Duodenal mucosa (tissue), 2 donors: ENCODE data around the gene UBE3B.
"Not testable (repeated sequence)": the region's sequence is repeated elsewhere in the genome, so short reads cannot be mapped to it uniquely, and the experiment has no call there.

Experiments
- H3K27ac ChIP-seq: one replicate; pipeline ENCODE4 v1.7.0; 2013; ENCODE audit warnings: low read depth, low read length
- H3K27me3 ChIP-seq, 2 donors: one replicate each; pipeline ENCODE4 v1.7.0; 2013; ENCODE audit warnings: low read length in 2 of 2, control low read depth in 1 of 2; ENCODE audit not compliant: insufficient read depth in 2 of 2, control insufficient read depth in 1 of 2
- H3K36me3 ChIP-seq, 2 donors: one replicate each; pipeline ENCODE4 v1.7.0; 2013; ENCODE audit warnings: low read length in 2 of 2, control low read depth in 1 of 2; ENCODE audit not compliant: insufficient read depth in 2 of 2, control insufficient read depth in 1 of 2
- H3K4me1 ChIP-seq, 2 donors: one replicate each; pipeline ENCODE4 v1.7.0; 2013; ENCODE audit warnings: low read length in 2 of 2, control low read depth in 1 of 2; ENCODE audit not compliant: insufficient read depth in 2 of 2, control insufficient read depth in 1 of 2
- H3K4me3 ChIP-seq, 2 donors: one replicate each; pipeline ENCODE4 v1.7.0; 2013; ENCODE audit warnings: low read length in 2 of 2, low read depth in 1 of 2
- H3K9ac ChIP-seq, 2 donors: one replicate each; pipeline ENCODE4 v1.7.0; 2013; ENCODE audit warnings: low read length in 2 of 2, low read depth in 1 of 2
- H3K9me3 ChIP-seq, 2 donors: one replicate each; pipeline ENCODE4 v1.7.0; 2013; ENCODE audit warnings: low read length in 2 of 2, control low read depth in 1 of 2; ENCODE audit not compliant: control insufficient read depth in 1 of 2

The UBE3B gene

DNA sequence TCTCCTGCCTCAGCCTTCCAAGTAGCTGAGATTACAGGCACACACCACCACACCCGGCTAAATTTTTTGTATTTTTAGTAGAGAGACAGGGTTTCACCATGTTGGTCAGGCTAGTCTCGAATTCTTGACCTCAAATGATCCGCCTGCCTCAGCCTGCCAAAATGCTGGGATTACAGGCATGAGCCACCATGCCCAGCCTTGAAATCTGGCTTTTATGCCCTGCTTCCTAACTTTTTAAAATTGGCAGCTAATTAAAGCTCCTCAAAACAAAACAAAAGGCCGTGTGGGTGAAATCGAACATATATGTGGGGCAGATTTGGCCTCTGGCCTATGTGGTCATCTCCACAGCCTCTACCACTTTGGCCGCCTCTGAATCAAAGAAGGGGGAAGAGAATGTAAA lies 38.3 kb upstream of the UBE3B start:
- Histone ChIP-seq H3K4me1 (no peaks in the 10 kb centered on the region), H3K27ac (no peak overlapping the region)

DNA sequence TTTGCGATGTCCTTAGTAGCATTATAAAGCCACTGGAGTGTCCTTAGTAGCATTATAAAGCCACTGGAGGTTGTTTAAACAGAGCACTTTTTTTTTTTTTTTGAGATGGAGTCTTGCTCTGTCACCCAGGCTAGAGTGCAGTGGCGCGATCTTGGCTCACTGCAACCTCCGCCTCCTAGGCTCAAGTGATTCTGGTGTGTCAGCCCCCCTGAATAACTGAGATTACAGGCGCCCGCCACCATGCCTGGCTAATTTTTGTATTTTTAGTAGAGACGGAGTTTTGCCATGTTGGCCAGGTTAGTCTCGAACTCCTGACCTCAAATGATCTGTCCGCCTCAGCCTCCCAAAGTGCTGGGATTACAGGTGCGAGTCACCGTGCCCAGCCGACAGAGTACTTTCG lies 37.5 kb upstream of the UBE3B start:
- H3K4me3 ChIP-seq, H3K27ac ChIP-seq, H3K4me1 ChIP-seq, H3K36me3 ChIP-seq, H3K9me3 ChIP-seq, H3K27me3 ChIP-seq, H3K9ac ChIP-seq: not testable (repeated sequence)

More for the DNA sequence above, 38.3 kb upstream of the UBE3B start:
- H3K27me3 ChIP-seq: no peaks in the 10 kb centered on the region
- H3K4me3 ChIP-seq: no peak overlapping the region
- no peak overlapping the region for H3K9ac ChIP-seq
- H3K36me3 ChIP-seq: peaks cover 0 to 3% of the 10 kb centered on the region in 2 donors
- no peaks in the 10 kb centered on the region for H3K9me3 ChIP-seq

DNA sequence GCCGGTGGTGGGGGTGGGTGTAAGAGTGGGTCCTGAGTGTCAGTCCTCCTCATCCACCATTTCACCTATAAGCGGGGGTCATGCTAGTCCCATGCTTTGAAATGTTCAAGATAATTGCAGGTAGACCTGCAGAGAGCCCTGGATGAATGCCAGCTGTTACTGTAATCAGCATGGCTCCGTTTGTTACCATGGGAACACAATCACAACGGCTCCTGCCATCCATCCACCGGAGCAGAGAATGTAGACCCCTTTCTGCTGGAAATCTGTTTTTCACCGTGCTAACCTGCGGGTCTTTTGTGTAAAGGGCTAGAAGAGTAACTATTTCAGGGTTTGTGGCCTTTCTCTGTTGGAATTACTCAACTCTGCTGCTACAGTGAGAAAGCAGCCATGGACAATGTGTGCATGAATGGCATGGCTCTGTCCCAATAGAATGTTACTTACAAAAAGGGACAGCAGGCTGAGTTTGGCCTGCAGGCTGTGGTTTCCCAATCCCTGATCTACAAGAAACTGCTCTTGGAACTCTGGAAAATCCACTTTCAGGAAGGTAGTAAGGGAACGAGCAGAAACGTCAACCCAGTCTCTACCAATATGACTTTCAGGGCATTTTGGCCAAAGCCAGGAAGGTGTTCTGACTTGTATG lies 36.5 kb upstream of the UBE3B start:
- no peak overlapping the region for H3K9ac ChIP-seq
- H3K27ac ChIP-seq: no peak overlapping the region
- H3K9me3 ChIP-seq: no peaks in the 10 kb centered on the region
- H3K4me1 ChIP-seq: no peaks in the 10 kb centered on the region
- H3K4me3 ChIP-seq: no peak overlapping the region
- H3K36me3 ChIP-seq: peaks cover 0 to 17% of the 10 kb centered on the region in 2 donors
- no peaks in the 10 kb centered on the region for H3K27me3 ChIP-seq

DNA sequence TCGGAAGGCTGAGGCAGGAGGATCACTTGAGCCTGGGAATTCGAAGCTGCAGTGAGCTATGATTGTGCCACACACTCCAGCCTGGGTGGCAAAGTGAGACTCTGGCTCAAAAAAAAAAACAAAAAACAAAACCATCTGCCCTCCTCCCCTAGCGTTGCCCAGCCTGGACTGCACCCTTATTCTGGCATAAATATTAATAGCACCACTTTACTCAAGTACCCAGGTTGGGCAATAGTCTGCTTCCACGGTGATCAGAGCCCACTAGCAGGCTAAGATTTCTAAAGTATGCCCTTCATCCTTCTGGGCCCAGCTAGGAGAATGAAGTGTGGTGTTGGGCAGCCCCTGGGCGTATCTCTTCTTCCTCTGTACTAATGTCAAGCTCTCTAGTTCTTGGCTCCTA lies 33.6 kb upstream of the UBE3B start:
- Histone ChIP-seq H3K27me3 (no peaks in the 10 kb centered on the region), H3K9ac (no peak overlapping the region), H3K4me1 (no peaks in the 10 kb centered on the region), H3K27ac (no peak overlapping the region), H3K9me3 (no peaks in the 10 kb centered on the region), H3K4me3 (no peak overlapping the region), H3K36me3 (peaks cover 9 to 29% of the 10 kb centered on the region in 2 donors)

DNA sequence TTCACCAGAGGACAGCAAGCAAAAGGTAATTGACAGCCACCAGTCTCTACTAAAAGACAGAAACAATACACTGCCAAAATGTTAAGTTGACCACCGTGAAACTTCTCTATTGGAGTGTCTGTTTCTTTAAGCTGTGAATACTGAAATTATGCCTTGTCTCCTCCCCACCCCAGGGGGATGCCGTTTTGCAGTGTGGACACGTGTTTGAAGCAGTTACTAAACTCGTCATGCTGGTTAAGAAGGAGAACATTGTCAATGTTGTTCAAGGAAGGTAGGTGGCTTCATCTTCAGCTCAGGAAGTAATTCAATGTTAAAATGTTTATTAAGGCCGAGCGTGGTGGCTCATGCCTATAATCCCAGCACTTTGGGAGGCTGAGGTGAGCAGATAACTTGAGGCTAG lies 33.2 kb upstream of the UBE3B start:
- no peaks in the 10 kb centered on the region for H3K9me3 ChIP-seq
- peaks cover 9 to 29% of the 10 kb centered on the region in 2 donors for H3K36me3 ChIP-seq
- H3K27me3 ChIP-seq: no peaks in the 10 kb centered on the region
- no peaks in the 10 kb centered on the region for H3K4me1 ChIP-seq
- H3K9ac ChIP-seq: no peak overlapping the region
- H3K4me3 ChIP-seq: no peak overlapping the region
- H3K27ac ChIP-seq: no peak overlapping the region

DNA sequence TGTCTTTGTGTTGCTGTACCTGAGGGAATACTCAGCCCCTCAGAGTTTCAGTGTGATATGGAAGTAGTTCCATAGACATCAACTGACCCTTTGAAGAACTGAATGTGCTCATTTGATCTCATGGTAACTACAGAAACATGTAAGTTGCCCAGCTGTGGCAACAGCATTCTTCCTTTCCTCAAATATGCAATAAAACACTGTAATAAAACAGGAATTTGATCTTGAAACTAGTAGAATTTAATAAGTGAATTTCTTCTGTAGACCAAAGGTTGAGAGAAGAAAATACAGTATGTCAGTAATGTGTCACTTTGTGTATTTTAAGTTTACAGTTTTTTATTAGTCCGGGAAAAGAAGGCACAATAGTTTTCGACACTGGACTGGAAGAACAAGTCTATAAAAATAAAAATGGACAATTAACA lies 32.2 kb upstream of the UBE3B start:
- Histone ChIP-seq H3K4me1 (no peaks in the 10 kb centered on the region), H3K27me3 (no peaks in the 10 kb centered on the region), H3K9me3 (no peaks in the 10 kb centered on the region), H3K27ac (no peak overlapping the region), H3K36me3 (peaks cover 9 to 29% of the 10 kb centered on the region in 2 donors), H3K9ac (no peak overlapping the region), H3K4me3 (no peak overlapping the region)

DNA sequence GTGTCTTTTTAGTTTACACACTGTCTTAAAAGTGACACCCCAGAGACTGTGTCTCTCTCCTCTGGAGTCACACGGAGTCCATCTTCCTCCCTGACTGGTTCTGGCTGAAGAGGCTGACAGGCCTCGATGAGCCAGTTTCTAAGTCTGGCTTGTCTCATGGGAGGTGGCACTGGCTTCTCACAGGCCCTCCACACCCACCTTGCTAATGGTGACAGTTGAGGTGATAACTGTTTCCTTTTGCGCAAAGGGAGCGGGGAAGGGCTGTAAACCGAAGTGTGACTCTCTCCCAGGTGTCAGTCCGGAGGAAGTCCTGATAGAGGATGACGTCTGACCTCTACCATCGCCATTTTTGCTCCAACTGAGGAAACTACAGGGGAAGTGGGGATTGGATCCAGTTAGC lies 30.6 kb upstream of the UBE3B start:
- no peak overlapping the region for H3K4me3 ChIP-seq
- no peak overlapping the region for H3K9ac ChIP-seq
- peaks cover 14 to 43% of the 10 kb centered on the region in 2 donors for H3K36me3 ChIP-seq
- no peaks in the 10 kb centered on the region for H3K4me1 ChIP-seq
- no peak overlapping the region for H3K27ac ChIP-seq
- H3K9me3 ChIP-seq: no peaks in the 10 kb centered on the region
- no peaks in the 10 kb centered on the region for H3K27me3 ChIP-seq

DNA sequence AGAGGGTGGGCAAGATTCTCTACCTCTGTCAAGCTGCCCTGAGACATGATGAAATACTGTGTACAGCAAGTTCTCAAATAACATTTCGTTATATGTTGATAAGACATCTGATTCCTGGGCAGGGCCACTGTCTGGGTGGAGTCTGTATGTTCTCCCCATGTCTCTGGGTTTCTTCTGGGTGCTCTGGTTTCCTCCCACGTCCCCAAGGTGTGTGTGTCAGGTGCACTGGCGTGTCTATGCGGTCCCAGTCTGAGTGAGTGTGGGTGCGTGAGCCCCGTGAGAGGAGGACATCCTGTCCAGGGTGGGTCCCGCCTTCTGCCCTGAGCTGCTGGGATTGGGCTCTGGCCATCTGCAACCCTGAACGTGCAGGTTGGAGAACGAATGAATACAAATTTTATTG lies 30.0 kb upstream of the UBE3B start:
- Histone ChIP-seq H3K4me3 (no peak overlapping the region), H3K9ac (no peak overlapping the region), H3K27me3 (no peaks in the 10 kb centered on the region), H3K27ac (no peak overlapping the region), H3K36me3 (peaks cover 18 to 49% of the 10 kb centered on the region in 2 donors), H3K9me3 (no peaks in the 10 kb centered on the region), H3K4me1 (no peaks in the 10 kb centered on the region)

DNA sequence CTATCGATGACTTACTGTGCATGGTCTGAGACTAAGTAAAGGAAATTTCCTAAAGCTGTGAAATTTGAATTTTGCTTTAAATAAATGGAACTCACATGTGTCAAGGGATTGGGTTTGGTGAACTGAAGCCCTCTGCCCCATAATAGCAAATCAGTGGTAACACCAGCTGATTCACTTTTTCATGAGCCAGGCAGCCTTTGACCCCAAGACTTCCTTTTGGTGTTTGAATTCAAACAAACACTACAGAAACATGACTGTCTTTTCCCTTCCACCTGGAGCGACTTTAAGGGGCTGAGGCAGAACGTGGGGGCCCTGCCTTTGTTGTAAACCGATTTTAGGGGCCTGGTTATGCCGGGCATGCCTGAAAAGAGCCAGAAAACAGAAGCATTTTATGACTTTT lies 29.2 kb upstream of the UBE3B start:
- H3K9ac ChIP-seq: no peak overlapping the region
- H3K9me3 ChIP-seq: no peaks in the 10 kb centered on the region
- no peaks in the 10 kb centered on the region for H3K4me1 ChIP-seq
- no peaks in the 10 kb centered on the region for H3K27me3 ChIP-seq
- no peak overlapping the region for H3K27ac ChIP-seq
- H3K4me3 ChIP-seq: no peak overlapping the region
- H3K36me3 ChIP-seq: peaks cover 19 to 56% of the 10 kb centered on the region in 2 donors

DNA sequence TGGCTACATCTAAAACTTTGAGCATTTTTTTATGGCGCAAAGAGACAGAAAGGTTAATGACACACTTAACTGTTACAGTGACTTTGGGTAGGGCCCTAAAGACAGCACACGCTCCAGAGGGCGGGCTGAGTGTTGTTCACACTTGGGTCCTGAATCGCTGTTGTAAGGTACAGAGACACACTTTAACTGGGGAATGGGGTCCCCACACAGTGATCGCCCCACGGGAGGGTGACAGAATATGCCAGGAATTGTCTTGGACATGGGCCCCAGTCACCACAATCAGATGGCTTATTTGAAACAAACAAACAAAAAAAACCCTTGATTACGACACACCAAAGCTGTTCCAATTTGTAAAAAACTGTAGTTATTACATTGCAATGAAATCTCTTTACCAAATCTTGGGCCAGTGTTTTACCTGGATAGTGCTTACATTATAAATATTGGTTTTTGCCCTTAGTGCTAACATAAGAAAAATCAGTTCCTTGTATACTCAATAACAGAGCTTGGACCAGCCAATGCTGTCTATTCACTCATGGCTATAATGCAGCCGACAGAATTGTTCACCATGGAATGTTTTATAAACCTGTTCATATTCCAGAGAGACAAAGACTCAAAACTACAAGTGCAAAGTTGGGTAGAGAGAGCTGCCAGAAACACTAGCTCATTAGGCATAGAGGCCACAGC lies 28.6 kb upstream of the UBE3B start:
- Histone ChIP-seq H3K36me3 (peaks cover 25 to 62% of the 10 kb centered on the region in 2 donors), H3K27me3 (no peaks in the 10 kb centered on the region), H3K27ac (no peak overlapping the region), H3K9ac (no peak overlapping the region), H3K4me3 (no peak overlapping the region), H3K4me1 (no peaks in the 10 kb centered on the region), H3K9me3 (no peaks in the 10 kb centered on the region)
